ENCODE measurements around the gene NKD1.
A peak's percentile ranks its signal among the peaks of the same experiment; 100 is the strongest.

Gene NKD1

GRCh38 chr16:50685462-50686063, 137.4 kb downstream of the NKD1 start:
- DNase-seq, result no peak

- no peak for DNase-seq
Measured at GRCh38 chr16:50688083-50688482, 139.9 kb downstream of the NKD1 start.

GRCh38 chr16:50688867-50689266, 140.7 kb downstream of the NKD1 start:
- DNase-seq, result no peak

DNA sequence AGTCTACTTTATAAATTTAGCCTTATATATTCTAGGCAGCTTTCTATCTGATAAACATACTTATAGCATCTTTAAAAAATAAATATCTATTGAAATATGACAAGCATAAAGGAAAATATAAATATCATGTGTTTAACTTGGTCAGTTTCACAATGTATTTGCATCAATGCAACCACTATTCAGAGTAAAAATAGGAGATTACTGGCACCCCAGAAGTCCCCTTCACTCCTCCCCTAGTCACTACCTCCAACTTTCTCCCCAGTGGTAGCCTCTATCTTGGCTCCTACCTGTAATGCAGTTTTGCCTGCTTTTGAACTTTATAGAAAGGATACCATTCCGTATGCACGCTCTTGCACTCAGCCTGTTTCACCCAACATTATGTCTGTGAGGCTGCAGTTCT, 142.0 kb downstream of the NKD1 start:
- no peak for DNase-seq

DNA sequence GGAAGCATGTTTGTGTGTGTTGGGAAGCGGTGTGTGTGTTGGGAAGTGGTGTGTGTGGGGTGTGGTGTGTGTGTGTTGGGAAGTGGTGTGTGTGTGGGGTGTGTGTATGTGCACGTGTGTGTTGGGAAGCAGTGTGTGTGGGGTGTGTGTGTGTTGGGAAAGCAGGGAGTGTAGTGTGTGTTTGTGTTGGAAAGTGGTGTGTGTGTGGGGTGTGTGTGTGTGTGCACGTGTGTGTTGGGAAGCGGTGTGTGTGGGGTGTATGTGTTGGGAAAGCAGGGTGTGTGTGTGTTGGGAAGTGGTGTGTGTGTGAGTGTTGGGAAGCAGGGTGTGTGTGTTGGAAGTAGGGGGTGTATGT, 144.4 kb downstream of the NKD1 start:
- no peak for DNase-seq

DNA sequence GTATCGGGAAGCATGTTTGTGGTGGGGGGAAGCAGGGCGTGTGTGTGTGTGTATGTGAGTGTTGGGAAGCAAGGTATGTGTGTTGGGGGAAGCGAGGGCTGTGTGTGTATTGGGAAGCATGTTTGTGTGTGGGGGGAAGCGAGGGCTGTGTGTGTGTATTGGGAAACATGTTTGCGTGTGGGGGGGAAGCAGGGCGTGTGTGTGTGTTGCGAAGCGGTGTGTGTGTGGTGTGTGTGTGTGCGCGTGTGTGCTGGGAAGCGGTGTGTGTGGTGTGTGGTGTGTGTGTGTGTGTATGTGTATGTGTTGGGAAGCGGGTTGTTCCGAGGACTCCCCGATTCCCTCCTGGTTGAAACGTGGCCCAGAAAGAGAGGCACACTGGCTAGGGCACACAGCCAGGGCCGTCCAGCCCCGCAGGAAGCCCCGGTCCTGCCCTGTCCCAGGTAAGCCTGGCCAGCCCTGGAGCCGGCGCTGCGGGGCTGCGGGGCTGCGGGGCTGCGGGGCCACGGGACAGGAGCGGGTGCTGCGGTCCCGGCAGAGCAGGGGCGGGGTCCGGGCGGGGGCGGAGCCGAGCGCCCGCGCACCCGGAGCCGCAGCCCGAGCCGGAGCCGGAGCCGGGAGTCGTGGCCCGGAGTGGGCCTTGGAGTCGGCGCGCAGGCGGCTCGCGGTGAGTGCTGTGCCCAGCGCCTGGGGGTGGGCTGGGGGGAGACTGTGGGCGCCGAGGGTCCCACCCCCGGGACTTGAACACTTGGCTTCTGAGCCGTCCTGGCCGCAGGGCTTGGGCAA, 145.0 kb downstream of the NKD1 start, which contains the start of gene NOD2:
Gene NOD2 (plus strand): TSS at position 608 of the 783 bp plus-strand sequence. CDS start 5,890 bp downstream, outside the sequence.
- no peak for DNase-seq

GRCh38 chr16:50694206-50694605, 146.0 kb downstream of the NKD1 start:
- no peak for DNase-seq

DNA sequence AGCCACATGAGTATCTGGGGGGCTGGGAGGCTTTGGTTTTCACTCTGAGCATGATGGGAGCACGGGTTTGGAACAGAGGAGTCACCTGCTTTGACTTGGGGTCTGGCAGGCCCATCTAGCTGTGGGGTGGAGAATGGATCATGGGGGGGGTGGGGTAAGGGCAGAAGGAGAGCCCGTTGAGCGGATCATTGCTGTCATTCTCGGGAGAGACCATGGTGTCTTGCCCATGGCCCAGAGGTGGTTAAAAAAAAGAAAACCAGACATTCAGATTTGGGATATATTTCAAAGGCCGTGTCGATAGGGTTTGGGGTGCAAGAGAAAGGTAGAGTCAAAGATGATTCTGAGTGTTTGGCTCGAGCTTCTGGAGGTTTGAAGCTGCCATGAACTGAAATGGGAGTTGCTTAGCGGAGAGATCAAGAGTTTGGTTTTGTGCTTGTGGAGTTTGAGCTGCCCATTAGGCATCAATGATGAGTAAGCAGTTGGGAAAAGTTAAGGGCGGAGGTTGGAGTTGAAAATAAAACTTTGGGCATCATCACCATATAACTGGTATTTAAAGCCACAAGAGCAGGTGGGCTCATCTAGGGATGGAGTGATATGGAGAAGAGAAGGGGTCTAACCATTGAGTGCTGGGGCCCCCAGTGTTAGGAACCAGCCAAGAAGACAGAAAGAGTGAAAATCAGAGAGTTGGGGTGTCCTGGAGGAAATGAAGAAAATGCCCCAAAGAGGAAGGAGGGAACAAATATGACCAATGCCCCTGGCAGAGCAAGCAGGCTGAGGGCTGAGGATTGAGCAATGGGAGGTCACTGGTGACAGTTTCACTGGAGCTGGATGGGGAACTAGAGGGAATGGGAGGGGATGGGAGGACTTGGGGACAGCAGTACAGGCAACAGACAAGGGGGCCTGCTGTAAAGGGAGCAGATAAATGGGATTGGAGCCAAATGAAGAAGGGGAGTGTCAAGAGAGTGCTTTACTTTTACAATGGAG, 147.1 kb downstream of the NKD1 start:
- DNase-seq, result peak in 2 of 58 donors; percentile 10 to 22

- DNase-seq, result no peak
Measured at GRCh38 chr16:50696126-50696525, 147.9 kb downstream of the NKD1 start.

DNA sequence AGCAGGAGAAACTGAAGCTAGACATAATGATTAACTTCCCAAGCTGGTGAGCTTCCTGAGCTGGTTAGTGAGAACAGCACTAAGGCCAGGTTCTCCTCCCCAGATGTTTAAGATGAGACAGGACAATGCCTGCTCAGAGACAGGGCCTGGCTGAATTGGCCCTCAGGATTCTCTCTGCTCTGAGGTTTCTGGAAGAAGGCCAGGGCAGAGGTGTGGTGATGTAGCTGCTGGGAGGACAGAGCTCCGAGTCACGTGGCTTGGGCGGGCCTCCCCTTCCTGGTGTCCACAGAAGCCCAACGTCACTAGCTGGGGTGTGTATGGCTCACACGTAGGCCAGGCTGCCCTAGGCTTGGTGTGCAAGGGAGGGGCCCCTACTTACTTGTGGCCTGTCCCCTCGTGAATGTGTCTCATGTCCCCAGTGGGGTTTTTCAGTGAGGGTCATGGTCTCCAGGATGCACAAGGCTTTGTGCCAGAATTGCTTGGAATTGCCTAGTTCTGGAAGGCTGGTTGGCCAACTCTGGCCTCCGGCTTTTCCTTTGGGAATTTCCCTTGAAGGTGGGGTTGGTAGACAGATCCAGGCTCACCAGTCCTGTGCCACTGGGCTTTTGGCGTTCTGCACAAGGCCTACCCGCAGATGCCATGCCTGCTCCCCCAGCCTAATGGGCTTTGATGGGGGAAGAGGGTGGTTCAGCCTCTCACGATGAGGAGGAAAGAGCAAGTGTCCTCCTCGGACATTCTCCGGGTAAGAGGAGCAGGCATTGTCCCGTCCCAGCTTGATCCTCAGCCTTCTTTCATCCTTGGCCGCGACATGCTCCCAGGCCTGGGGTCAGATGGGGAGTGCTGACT, 148.6 kb downstream of the NKD1 start:
- peak in 1 of 58 donors; percentile 27 for DNase-seq

DNA sequence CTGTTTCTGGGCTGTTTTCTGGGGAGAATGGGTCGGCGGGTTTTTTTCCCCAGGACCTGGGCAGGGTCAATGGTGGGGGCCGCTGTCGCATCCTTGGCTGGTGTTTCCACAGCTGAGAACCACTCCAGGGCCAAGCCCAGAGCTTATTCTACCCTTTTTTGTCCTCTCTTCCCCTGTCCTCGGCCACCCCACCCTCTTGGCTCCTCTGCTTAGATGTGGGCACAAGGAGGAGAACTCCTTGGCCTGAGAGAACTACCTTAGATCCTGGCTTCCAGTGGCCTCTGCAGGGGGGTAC, 149.2 kb downstream of the NKD1 start:
- no peak for DNase-seq

DNA sequence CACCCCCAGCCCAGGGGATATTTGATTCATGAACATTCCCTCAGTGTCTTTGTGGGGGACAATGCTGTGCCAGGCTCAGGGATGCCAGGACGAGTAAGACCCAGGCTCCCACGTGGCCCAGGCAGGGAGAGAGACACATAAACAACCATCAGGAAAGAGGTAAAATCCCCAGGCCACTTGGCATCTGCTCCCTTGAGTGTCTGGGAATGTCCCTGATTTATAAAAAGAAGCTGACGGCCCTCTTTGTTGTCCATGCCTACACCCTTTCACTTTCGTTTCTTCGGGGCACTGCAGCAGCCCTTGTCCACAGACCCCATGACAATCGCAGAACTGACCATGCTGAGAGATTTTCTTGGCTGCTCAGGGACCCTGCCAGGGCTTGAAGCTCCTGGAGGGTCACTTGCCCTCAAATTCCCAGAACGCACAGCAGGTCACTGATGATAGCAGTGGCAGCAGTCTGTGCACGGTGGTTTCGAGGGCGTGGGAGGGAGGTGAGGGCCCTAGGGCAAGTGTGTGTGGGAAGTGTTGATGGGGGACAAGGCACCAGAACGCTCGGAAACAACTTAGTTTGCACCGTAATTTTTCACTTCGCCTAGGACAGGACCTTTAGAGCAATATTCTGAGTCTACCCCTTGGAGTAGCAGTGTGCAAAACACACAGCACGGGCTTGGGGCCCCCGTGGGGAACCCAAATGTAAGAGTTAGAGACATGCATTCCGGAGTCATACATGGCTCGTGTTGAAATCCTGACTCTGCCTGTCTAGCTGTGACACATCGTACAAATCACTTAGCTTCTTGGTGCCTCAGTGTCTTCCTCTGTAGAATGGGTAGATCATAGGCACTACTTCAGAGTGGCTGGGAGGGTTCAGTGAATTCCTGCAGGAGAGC, 149.9 kb downstream of the NKD1 start:
- DNase-seq, result peak in 8 of 58 donors; percentile 11 to 42 (median 30)

All from anterior cingulate cortex (tissue), 58 donors.